Esophagus muscularis mucosa (tissue), 4 donors: ENCODE measurements around the gene ATP8B3. TPM values are rescaled to one million over a fixed set of nuclear protein-coding genes. Genes with fewer than 3 reads are reported as not detected.

Experiments
- DNase-seq: peaks from one replicate; pipeline ENCODE4 v3.0.0-alpha.2; 2017; ENCODE audit errors: extremely low spot score
- H3K27ac ChIP-seq, 4 donors: fragments of 200-600 bp; sonication (generic); replicated peaks in 1 of 4; 1 replicate in 3 of 4; 2 replicates in 1 of 4; pipeline ENCODE4 v1.5.1; 2016 to 2019; ENCODE audit warnings: mild to moderate bottlenecking in 1 of 4
- H3K27me3 ChIP-seq, 4 donors: fragments of 200-600 bp; sonication (generic); one replicate each; pipeline versions ENCODE4 v1.5.1 to v1.6.0; 2016 to 2019
- H3K36me3 ChIP-seq, 4 donors: fragments of 200-600 bp; sonication (generic); one replicate each; pipeline ENCODE4 v1.5.1; 2016 to 2019
- H3K4me1 ChIP-seq, 4 donors: fragments of 200-600 bp; sonication (generic); one replicate each; pipeline ENCODE4 v1.5.1; 2016 to 2019
- H3K4me3 ChIP-seq, 4 donors: fragments of 200-600 bp; sonication (generic); 1 replicate in 2 of 4; 2 replicates in 2 of 4; pipeline ENCODE4 v1.5.1; 2016 to 2019; ENCODE audit warnings: mild to moderate bottlenecking in 4 of 4, moderate library complexity in 1 of 4
- H3K9me3 ChIP-seq, 4 donors: fragments of 200-600 bp; sonication (generic); 1 replicate in 3 of 4; 2 replicates in 1 of 4; pipeline ENCODE4 v1.5.1; 2016 to 2019
- EP300 ChIP-seq: sonication (generic); formaldehyde crosslinking; IDR thresholded peaks from one replicate; pipeline ENCODE4 v1.6.1; 2017; ENCODE audit warnings: antibody characterized with exemption
- POLR2A ChIP-seq: fragments of 450-650 bp; IDR thresholded peaks from one replicate; pipeline ENCODE4 v1.6.1; 2017; ENCODE audit warnings: antibody characterized with exemption, moderate library complexity, mild to moderate bottlenecking, low read depth
- POLR2AphosphoS5 ChIP-seq, 2 donors: sonication (generic); formaldehyde crosslinking; IDR thresholded peaks; one replicate each; pipeline ENCODE4 v1.6.1; 2017; ENCODE audit warnings: antibody characterized with exemption in 2 of 2
- WGBS: methylation state at CpG from one replicate; pipeline ENCODE4 v1.1.5; 2018; 5-methylcytosine and 5-hydroxymethylcytosine counted together
- intact Hi-C: fragments of 100-400 bp; cut with DNase I; formaldehyde crosslinking; loops from one replicate; pipeline ENCODE4 v1.15.1; 2023
- total RNA-seq, 4 donors: library from RNA; depleted of rRNA; stranded (reverse); fragments of >200 nt; gene quantifications; one replicate each; pipeline versions ENCODE4 v1.1.0 to v1.2.1, GENCODE V29; 2016
- TF ChIP-seq, protein P1 (sequence below), 3 experiments: fragments of 200-600 bp in 2 of 3; fragments of 450-650 bp in 1 of 3; sonication (generic) in 2 of 3; IDR thresholded peaks; one replicate each; pipeline ENCODE4 v1.5.1; 2017 to 2019; ENCODE audit warnings: antibody characterized with exemption in 3 of 3, mild to moderate bottlenecking in 2 of 3, moderate library complexity in 1 of 3

ATP8B3 gene
- total RNA-seq, 4 donors from 2014 or later: 0.19 to 0.92 (median 0.66) TPM

DNA sequence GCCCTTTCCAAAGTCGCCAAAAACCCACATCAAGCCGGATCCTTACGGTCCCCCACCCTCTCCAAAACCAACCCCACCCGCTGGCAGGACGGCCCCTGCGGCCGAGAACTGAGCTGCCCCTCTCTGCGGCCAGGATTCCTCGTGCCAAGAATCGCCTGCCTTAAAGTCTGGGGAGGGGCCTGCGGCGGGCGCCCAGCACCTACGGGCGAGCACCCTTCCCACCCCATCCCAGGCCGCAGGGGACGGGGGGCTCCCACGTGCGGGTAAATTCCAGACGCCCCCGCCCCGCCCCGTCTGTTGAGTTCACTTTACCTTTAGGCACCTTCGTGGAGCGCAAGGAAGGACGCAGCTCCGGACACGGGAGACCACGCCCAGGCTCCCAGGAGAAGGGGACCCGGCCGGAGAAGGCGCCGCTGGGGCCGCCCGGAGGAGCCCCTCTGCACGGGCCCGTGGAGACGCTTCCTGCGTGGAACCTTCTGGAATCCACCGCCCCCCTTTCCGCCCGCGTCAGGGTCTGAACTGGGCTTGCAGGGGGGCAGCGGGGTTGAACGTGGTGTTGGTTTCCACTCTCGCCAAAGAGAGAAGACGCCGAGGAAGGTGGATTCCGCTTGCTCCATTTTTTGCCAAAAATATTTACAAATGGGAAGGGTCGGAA lies 36.0 kb downstream of the ATP8B3 start:
- no peak for TF ChIP-seq EP300
- TF ChIP-seq POLR2A: no peak
- TF ChIP-seq, protein P1, sequence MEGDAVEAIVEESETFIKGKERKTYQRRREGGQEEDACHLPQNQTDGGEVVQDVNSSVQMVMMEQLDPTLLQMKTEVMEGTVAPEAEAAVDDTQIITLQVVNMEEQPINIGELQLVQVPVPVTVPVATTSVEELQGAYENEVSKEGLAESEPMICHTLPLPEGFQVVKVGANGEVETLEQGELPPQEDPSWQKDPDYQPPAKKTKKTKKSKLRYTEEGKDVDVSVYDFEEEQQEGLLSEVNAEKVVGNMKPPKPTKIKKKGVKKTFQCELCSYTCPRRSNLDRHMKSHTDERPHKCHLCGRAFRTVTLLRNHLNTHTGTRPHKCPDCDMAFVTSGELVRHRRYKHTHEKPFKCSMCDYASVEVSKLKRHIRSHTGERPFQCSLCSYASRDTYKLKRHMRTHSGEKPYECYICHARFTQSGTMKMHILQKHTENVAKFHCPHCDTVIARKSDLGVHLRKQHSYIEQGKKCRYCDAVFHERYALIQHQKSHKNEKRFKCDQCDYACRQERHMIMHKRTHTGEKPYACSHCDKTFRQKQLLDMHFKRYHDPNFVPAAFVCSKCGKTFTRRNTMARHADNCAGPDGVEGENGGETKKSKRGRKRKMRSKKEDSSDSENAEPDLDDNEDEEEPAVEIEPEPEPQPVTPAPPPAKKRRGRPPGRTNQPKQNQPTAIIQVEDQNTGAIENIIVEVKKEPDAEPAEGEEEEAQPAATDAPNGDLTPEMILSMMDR (IDR thresholded peaks at IDR 0.05): no peak
- no peak for TF ChIP-seq POLR2AphosphoS5 (IDR thresholded peaks at IDR 0.05)
- H3K9me3 ChIP-seq: peaks cover 0 to 18% (median 14%) of the 10 kb centered on the region in 4 donors
- no peak for DNase-seq
- H3K27ac ChIP-seq: no peak overlapping the region
- no peak overlapping the region for H3K4me3 ChIP-seq
- intact Hi-C loops: no loop called here
- 5% methylated on average over 22 of the region's 50 CpGs for WGBS
- H3K27me3 ChIP-seq: peaks cover 11 to 97% (median 59%) of the 10 kb centered on the region in 4 donors
- H3K4me1 ChIP-seq: peaks cover 4 to 18% (median 6%) of the 10 kb centered on the region in 4 donors
- no peaks in the 10 kb centered on the region for H3K36me3 ChIP-seq

DNA sequence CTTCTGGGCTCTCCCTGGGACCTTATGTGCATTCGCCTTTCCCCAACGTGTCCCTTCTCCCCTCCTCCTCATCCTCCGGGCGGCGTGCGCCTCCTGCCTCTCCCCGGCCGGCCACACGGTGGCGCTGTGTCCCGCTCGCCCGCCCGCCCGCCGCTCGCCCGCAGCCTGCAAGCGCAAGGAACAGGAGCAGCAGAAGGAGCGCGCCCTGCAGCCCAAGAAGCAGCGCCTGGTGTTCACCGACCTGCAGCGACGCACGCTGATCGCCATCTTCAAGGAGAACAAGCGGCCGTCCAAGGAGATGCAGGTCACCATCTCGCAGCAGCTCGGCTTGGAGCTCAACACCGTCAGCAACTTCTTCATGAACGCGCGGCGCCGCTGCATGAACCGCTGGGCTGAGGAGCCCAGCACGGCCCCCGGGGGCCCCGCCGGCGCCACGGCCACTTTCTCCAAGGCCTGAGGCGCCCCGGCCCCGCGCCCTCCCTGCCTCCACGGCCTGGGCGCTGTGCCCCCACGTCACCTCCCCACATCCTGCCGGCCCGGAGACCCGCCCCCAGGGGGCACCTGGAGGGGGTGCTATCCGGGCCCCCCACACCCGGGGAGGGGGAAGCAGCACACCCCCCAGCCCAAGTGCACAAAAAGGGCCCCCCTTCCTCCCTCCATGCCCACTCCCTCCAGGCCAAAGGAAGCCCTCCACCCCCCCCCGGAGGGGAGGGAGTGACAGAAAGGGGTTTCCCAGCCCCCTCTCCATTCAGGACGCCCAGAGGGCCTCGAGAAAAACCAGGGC lies 36.9 kb downstream of the ATP8B3 start:
- 9% methylated on average over 9 of the region's 59 CpGs for WGBS
- peaks cover 4 to 18% (median 6%) of the 10 kb centered on the region in 4 donors for H3K4me1 ChIP-seq
- intact Hi-C loops: no loop called here
- no peak overlapping the region for H3K4me3 ChIP-seq
- no peak for DNase-seq
- peaks cover 0 to 27% (median 23%) of the 10 kb centered on the region in 4 donors for H3K9me3 ChIP-seq
- no peaks in the 10 kb centered on the region for H3K36me3 ChIP-seq
- H3K27me3 ChIP-seq: peaks cover 11 to 97% (median 58%) of the 10 kb centered on the region in 4 donors
- H3K27ac ChIP-seq: no peak overlapping the region
- TF ChIP-seq, protein P1 (IDR thresholded peaks at IDR 0.05): peak; percentile 8 to 38 (median 23)
- TF ChIP-seq POLR2AphosphoS5 (IDR thresholded peaks at IDR 0.05): no peak

DNA sequence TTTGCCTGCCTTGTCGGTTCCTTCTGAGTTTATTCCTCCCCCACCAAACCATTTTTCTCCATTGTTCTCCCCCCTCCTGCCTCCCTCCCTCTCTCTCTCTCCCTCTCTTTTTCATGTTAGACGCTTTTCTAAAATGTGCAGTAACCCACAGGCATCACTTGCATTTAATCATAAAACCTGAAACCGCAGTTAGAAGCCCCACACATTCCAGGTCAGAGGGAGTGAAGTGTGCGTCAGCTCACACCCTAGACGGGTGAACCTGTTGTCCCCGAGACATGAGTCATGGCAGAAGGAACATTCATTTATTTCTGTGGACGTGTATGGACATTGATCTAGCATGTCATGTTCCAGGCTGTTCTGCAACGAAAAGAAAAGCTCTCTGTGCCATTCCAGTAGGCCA lies 38.9 kb downstream of the ATP8B3 start:
- TF ChIP-seq POLR2AphosphoS5 (IDR thresholded peaks at IDR 0.05) (no peak), EP300 (no peak), POLR2A (no peak)
- TF ChIP-seq, protein P1 (IDR thresholded peaks at IDR 0.05): no peak
- intact Hi-C loops: no loop called here
- whole genome bisulfite sequencing: 48% methylated on average over 7 of the region's 8 CpGs
- Histone ChIP-seq H3K36me3 (no peaks in the 10 kb centered on the region), H3K4me1 (peaks cover 4 to 18% (median 6%) of the 10 kb centered on the region in 4 donors), H3K27me3 (peaks cover 11 to 96% (median 63%) of the 10 kb centered on the region in 4 donors), H3K9me3 (peaks cover 0 to 27% (median 25%) of the 10 kb centered on the region in 4 donors), H3K4me3 (no peak overlapping the region), H3K27ac (no peak overlapping the region)
- DNase-seq: no peak

DNA sequence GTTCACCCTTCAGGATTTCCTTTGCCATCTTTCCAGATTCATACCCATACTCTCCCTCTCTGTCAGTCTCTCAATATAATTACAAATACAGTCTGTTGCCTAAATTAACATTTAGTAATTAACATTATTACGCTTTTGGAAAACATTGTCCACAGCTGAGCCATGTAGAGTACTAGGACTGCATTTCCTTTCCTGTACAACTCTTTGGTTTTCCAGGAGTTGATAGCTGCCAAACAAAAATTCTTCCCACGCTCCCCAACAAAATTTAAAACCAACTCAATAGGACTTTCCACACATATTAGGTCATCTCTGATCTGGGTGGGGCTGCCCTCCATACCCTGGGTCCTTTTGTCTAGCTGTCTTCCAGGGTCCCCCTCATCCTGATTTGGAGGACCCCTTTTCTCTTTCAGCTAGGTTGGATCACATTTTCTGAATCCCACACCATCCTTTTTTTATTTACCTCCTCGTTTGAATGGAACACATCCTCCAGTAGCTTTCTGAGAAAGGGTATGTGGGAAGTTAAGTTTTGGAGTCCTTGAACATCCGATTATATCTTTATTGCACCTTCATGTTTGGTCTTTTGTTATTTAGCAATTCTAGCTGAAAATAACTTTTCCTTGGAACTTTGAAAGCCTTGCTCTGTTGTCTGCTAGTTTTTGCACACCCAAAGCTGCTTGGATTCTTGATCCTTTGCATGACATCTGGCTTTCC lies 41.1 kb downstream of the ATP8B3 start:
- Histone ChIP-seq H3K4me3 (no peak overlapping the region), H3K27ac (no peak overlapping the region), H3K9me3 (peaks cover 0 to 27% (median 25%) of the 10 kb centered on the region in 4 donors), H3K4me1 (peaks cover 7 to 18% (median 8%) of the 10 kb centered on the region in 4 donors), H3K36me3 (no peaks in the 10 kb centered on the region), H3K27me3 (peaks cover 18 to 96% (median 66%) of the 10 kb centered on the region in 4 donors)
- no peak for DNase-seq
- TF ChIP-seq, protein P1 (IDR thresholded peaks at IDR 0.05): no peak
- TF ChIP-seq EP300: no peak
- no peak for TF ChIP-seq POLR2AphosphoS5 (IDR thresholded peaks at IDR 0.05)
- TF ChIP-seq POLR2A: no peak
- WGBS: 89% methylated on average over 4 of the region's 4 CpGs
- intact Hi-C loops: no loop called here
